GM12873 (cell line): Measurements from ENCODE around the gene SRPRA.

ENCODE experiments used
- CTCF ChIP-seq: IDR thresholded peaks from 2 replicates; pipeline ENCODE4 v1.5.1; 2012; ENCODE audit warnings: low read depth, mild to moderate bottlenecking, moderate library complexity, low read length, control low read depth; ENCODE audit not compliant: insufficient read depth; ENCODE audit errors: missing control alignments

Gene SRPRA

GRCh38 chr11:126254819-126255218, 13.9 kb downstream of the SRPRA start:
- no peak for TF ChIP-seq CTCF

GRCh38 chr11:126253265-126253664, 15.4 kb downstream of the SRPRA start:
- no peak for TF ChIP-seq CTCF

- no peak for TF ChIP-seq CTCF
These were observed 22.1 kb downstream of the SRPRA start for GRCh38 chr11:126246636-126247035.

- TF ChIP-seq CTCF: no peak
These were observed 35.3 kb downstream of the SRPRA start for GRCh38 chr11:126233391-126233790.

- TF ChIP-seq CTCF: no peak
These were observed 36.0 kb downstream of the SRPRA start for GRCh38 chr11:126232683-126233082.

GRCh38 chr11:126231725-126232459, 36.8 kb downstream of the SRPRA start:
- no peak for TF ChIP-seq CTCF

GRCh38 chr11:126229858-126230540, 38.7 kb downstream of the SRPRA start:
- TF ChIP-seq CTCF: no peak
